Prostate gland (tissue), 2 donors: Measurements from ENCODE around the gene DYNLRB2.

Experiments used
- CTCF ChIP-seq, 4 experiments: fragments of 200-600 bp in 2 of 4; fragments of 450-650 bp in 2 of 4; sonication (generic) in 2 of 4; IDR thresholded peaks; 1 replicate in 3 of 4; 2 replicates in 1 of 4; pipeline ENCODE4 v1.5.1; 2016 to 2019; ENCODE audit warnings: antibody characterized with exemption in 4 of 4, mild to moderate bottlenecking in 2 of 4, moderate library complexity in 2 of 4
- POLR2A ChIP-seq: fragments of 450-650 bp; IDR thresholded peaks from one replicate; pipeline ENCODE4 v1.6.1; 2016; ENCODE audit warnings: antibody characterized with exemption, mild to moderate bottlenecking

- no peak for TF ChIP-seq CTCF (IDR thresholded peaks at IDR 0.05)
- no peak for TF ChIP-seq POLR2A
Measured at GRCh38 chr16:80540516-80541305, at the start of gene DYNLRB2.
